Mesendoderm (in vitro differentiated cells): ENCODE measurements around the gene DOCK10.

Experiments used
- DNase-seq: peaks from one replicate; pipeline ENCODE4 v3.0.0; 2013
- H2AK5ac ChIP-seq: 2 replicates; pipeline ENCODE4 v1.6.1; 2013; ENCODE audit warnings: low read length, inconsistent platforms
- H2BK120ac ChIP-seq: 2 replicates; pipeline ENCODE4 v1.6.1; 2013; ENCODE audit warnings: low read depth, mild to moderate bottlenecking, low read length, moderate library complexity, mixed read lengths
- H2BK15ac ChIP-seq: replicated peaks from 2 replicates; pipeline ENCODE4 v1.6.1; 2013; ENCODE audit warnings: low read depth, mild to moderate bottlenecking, moderate library complexity
- H2BK5ac ChIP-seq: 2 replicates; pipeline ENCODE4 v1.6.1; 2013; ENCODE audit warnings: low read length, inconsistent platforms
- H3K18ac ChIP-seq: 2 replicates; pipeline ENCODE4 v1.6.1; 2013; ENCODE audit warnings: mild to moderate bottlenecking, low read length, mixed read lengths
- H3K23ac ChIP-seq: one replicate; pipeline ENCODE4 v1.6.1; 2013; ENCODE audit warnings: low read length
- H3K27ac ChIP-seq: 2 replicates; pipeline ENCODE4 v1.5.1; 2013; ENCODE audit warnings: low read depth, mild to moderate bottlenecking, inconsistent platforms, low read length, moderate library complexity
- H3K27me3 ChIP-seq: 2 replicates; pipeline ENCODE4 v1.6.1; 2013; ENCODE audit warnings: low read length, control low read depth, mild to moderate bottlenecking, inconsistent platforms; ENCODE audit not compliant: insufficient read depth, poor library complexity
- H3K36me3 ChIP-seq: 2 replicates; pipeline ENCODE4 v1.6.1; 2013; ENCODE audit warnings: low read length, inconsistent platforms; ENCODE audit not compliant: control insufficient read depth, insufficient read depth
- H3K4ac ChIP-seq: one replicate; pipeline ENCODE4 v1.6.1; 2013; ENCODE audit warnings: low read depth, mild to moderate bottlenecking, low read length, moderate library complexity
- H3K4me1 ChIP-seq: 2 replicates; pipeline ENCODE4 v1.6.1; 2013; ENCODE audit warnings: low read depth, low read length, inconsistent platforms; ENCODE audit not compliant: control insufficient read depth
- H3K4me2 ChIP-seq: 2 replicates; pipeline ENCODE4 v1.6.1; 2013; ENCODE audit warnings: low read length
- H3K4me3 ChIP-seq: 2 replicates; pipeline ENCODE4 v1.5.1; 2013; ENCODE audit warnings: mild to moderate bottlenecking, low read length
- H3K56ac ChIP-seq: one replicate; pipeline ENCODE4 v1.6.1; 2013; ENCODE audit warnings: low read length
- H3K79me1 ChIP-seq: 2 replicates; pipeline ENCODE4 v1.6.1; 2013; ENCODE audit warnings: low read length, inconsistent platforms
- H3K79me2 ChIP-seq: 2 replicates; pipeline ENCODE4 v1.6.1; 2013; ENCODE audit warnings: mild to moderate bottlenecking, low read length; ENCODE audit not compliant: control insufficient read depth, insufficient read depth
- H3K9ac ChIP-seq: 2 replicates; pipeline ENCODE4 v1.6.1; 2013; ENCODE audit warnings: low read length, inconsistent platforms
- H4K5ac ChIP-seq: one replicate; pipeline ENCODE4 v1.6.1; 2013; ENCODE audit warnings: low read length
- H4K8ac ChIP-seq: one replicate; pipeline ENCODE4 v1.6.1; 2013; ENCODE audit warnings: low read depth, mild to moderate bottlenecking, control low read depth, low read length, moderate library complexity
- WGBS: extraction: QIAGEN DNeasy Blood & Tissue Kit; methylation state at CpG from one replicate; pipeline ENCODE4 v1.1.7; 2013; ENCODE audit warnings: low lambda C conversion rate, missing lambda C conversion rate; ENCODE audit not compliant: insufficient coverage; ENCODE audit errors: extremely low coverage; 5-methylcytosine and 5-hydroxymethylcytosine counted together

The DOCK10 gene

GRCh38 chr2:224952936-224953657 is 89.2 kb downstream of the DOCK10 start:
- Histone ChIP-seq H3K9ac (no peak overlapping the region), H4K8ac (no peak overlapping the region), H3K27me3 (no peaks in the 10 kb centered on the region), H3K23ac (no peak overlapping the region), H4K5ac (no peak overlapping the region), H2AK5ac (no peak overlapping the region), H3K4me2 (no peak overlapping the region), H3K27ac (no peak overlapping the region), H3K56ac (no peak overlapping the region), H2BK120ac (no peak overlapping the region), H3K36me3 (no peaks in the 10 kb centered on the region), H2BK15ac (no peak overlapping the region), H3K4ac (no peak overlapping the region), H3K79me1 (no peaks in the 10 kb centered on the region), H3K79me2 (no peaks in the 10 kb centered on the region), H3K18ac (no peak overlapping the region), H2BK5ac (no peak overlapping the region), H3K4me1 (no peaks in the 10 kb centered on the region), H3K4me3 (no peak overlapping the region)
- 100% methylated on average over 1 of the region's 6 CpGs for WGBS
- no peak for DNase-seq

GRCh38 chr2:224951723-224952481 is 90.4 kb downstream of the DOCK10 start:
- no CpG with 5 or more reads among the region's 7 CpGs for WGBS
- Histone ChIP-seq H4K5ac (no peak overlapping the region), H3K27ac (no peak overlapping the region), H3K4me1 (no peaks in the 10 kb centered on the region), H3K56ac (no peak overlapping the region), H4K8ac (no peak overlapping the region), H3K18ac (no peak overlapping the region), H2AK5ac (no peak overlapping the region), H3K4me2 (no peak overlapping the region), H3K36me3 (no peaks in the 10 kb centered on the region), H3K27me3 (no peaks in the 10 kb centered on the region), H3K79me2 (no peaks in the 10 kb centered on the region), H3K9ac (no peak overlapping the region), H2BK15ac (no peak overlapping the region), H2BK120ac (no peak overlapping the region), H3K79me1 (no peaks in the 10 kb centered on the region), H3K23ac (no peak overlapping the region), H2BK5ac (no peak overlapping the region), H3K4me3 (no peak overlapping the region), H3K4ac (no peak overlapping the region)
- no peak for DNase-seq

DNA sequence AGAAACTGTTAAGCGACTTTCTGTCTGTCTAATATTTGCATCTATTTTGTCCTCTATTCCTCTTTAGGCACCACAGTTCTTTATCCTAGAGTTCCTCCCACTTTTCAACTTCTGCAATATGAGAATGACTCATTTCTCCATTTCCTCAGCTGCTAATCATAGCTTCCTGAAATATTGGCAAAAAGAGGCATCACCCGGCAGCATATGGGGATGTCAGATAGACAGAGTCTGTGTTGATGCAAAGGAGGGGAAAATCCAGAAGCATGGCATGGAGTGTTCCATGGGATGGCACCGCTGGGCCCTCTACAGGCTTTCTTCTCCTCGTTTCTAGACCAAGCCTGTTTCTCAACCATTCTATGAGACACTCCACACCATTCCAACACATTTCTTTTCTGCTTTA is 93.4 kb downstream of the DOCK10 start:
- H4K8ac ChIP-seq: no peak overlapping the region
- H3K4me1 ChIP-seq: no peaks in the 10 kb centered on the region
- no peak for DNase-seq
- no peak overlapping the region for H2BK15ac ChIP-seq
- no peak overlapping the region for H2BK120ac ChIP-seq
- no peaks in the 10 kb centered on the region for H3K79me1 ChIP-seq
- no peak overlapping the region for H3K56ac ChIP-seq
- H3K79me2 ChIP-seq: no peaks in the 10 kb centered on the region
- H2BK5ac ChIP-seq: no peak overlapping the region
- H2AK5ac ChIP-seq: no peak overlapping the region
- no peaks in the 10 kb centered on the region for H3K36me3 ChIP-seq
- no peak overlapping the region for H3K4me3 ChIP-seq
- H3K9ac ChIP-seq: no peak overlapping the region
- no CpG with 5 or more reads among the region's 4 CpGs for WGBS
- H3K27me3 ChIP-seq: no peaks in the 10 kb centered on the region
- no peak overlapping the region for H3K18ac ChIP-seq
- H3K4ac ChIP-seq: no peak overlapping the region
- H4K5ac ChIP-seq: no peak overlapping the region
- no peak overlapping the region for H3K4me2 ChIP-seq
- no peak overlapping the region for H3K27ac ChIP-seq
- no peak overlapping the region for H3K23ac ChIP-seq

DNA sequence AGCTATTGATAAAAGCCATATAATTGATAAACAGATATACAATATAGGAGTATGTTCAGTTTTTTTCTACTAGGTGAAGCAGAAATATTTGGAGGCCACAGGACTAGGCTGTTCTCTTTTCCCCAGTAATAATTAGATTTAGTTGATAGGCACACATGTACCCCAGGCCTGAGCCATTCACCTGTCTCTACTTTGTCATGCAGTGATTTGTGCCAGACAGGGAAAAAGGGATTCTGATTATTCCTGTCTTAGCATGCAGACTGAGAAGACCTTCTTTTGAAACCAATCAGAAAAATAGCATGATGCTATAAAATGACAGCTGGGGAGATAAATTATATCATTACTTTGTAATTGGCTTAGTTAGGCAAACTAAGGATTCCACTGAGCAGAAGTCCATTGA is 94.3 kb downstream of the DOCK10 start:
- no peak overlapping the region for H2BK120ac ChIP-seq

DNA sequence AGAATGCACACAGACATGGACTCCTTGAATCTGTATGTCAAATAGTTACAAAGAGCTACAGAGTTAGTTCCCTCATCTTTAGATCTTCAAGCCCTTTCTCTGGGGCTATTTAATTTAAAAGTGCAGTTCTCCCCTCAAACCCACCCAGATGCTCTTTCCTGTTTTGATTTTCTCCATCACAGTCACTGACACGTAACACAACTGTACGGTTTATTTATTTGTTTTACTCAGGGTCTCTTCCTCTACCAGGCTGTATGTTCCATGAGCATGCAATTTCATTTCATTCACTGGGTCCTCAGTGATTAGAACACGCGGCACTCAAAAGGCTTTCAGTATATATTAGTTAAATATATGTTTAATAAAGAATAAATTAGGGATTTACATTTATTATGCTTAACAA is 94.7 kb downstream of the DOCK10 start:
- no peak overlapping the region for H3K56ac ChIP-seq
- H4K5ac ChIP-seq: no peak overlapping the region
- no peak for DNase-seq
- no peak overlapping the region for H3K4me2 ChIP-seq
- H2BK5ac ChIP-seq: no peak overlapping the region
- no peaks in the 10 kb centered on the region for H3K4me1 ChIP-seq
- no peak overlapping the region for H2BK15ac ChIP-seq
- no peak overlapping the region for H3K4me3 ChIP-seq
- H3K27ac ChIP-seq: no peak overlapping the region
- H2AK5ac ChIP-seq: no peak overlapping the region
- H3K36me3 ChIP-seq: no peaks in the 10 kb centered on the region
- no peak overlapping the region for H2BK120ac ChIP-seq
- no peak overlapping the region for H3K23ac ChIP-seq
- WGBS: no CpG with 5 or more reads among the region's 4 CpGs
- no peaks in the 10 kb centered on the region for H3K79me1 ChIP-seq
- H3K4ac ChIP-seq: no peak overlapping the region
- H3K79me2 ChIP-seq: no peaks in the 10 kb centered on the region
- no peak overlapping the region for H4K8ac ChIP-seq
- no peak overlapping the region for H3K18ac ChIP-seq
- no peak overlapping the region for H3K9ac ChIP-seq
- no peaks in the 10 kb centered on the region for H3K27me3 ChIP-seq

More for the DNA sequence above, 94.3 kb downstream of the DOCK10 start:
- Histone ChIP-seq H3K36me3 (no peaks in the 10 kb centered on the region), H2BK15ac (no peak overlapping the region), H3K4me3 (no peak overlapping the region), H3K23ac (no peak overlapping the region), H3K56ac (no peak overlapping the region), H4K5ac (no peak overlapping the region), H2BK5ac (no peak overlapping the region), H3K27me3 (no peaks in the 10 kb centered on the region), H3K79me1 (no peaks in the 10 kb centered on the region), H3K9ac (no peak overlapping the region), H3K4ac (no peak overlapping the region), H3K79me2 (no peaks in the 10 kb centered on the region), H3K4me1 (no peaks in the 10 kb centered on the region), H2AK5ac (no peak overlapping the region), H3K4me2 (no peak overlapping the region), H3K18ac (no peak overlapping the region), H4K8ac (no peak overlapping the region), H3K27ac (no peak overlapping the region)
- no peak for DNase-seq
